Stimulated activated CD4-positive, alpha-beta T cell treated with anti-CD3 and anti-CD28 coated beads, TNF-alpha, amount 100 ng/mL, for 48 hours (primary cell): ENCODE data around the gene MCF2L2.

Source experiments
- DNase-seq, 3 donors: peaks; one replicate each; pipeline ENCODE4 v3.0.0-alpha.2; 2020; ENCODE audit warnings: low read depth in 3 of 3

Gene MCF2L2

DNA sequence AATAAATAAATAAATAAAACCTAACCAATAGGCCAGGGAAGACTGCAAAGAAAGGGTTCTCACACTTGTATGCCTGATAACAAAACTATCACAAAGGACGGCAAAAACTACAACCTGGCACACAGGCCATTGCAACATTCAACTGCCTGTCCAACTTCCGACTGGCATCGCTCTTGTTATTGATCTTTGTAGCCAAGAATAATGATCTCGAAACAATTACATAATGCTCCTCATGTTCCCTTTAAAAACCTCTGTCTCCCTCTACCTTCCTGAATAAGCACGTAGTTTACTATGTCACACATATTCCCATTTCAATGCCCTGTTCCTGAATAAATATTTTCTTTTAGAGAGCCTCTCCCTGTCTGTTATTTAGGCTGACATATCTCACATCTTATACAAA is 101.1 kb downstream of the MCF2L2 start:
- no peak for DNase-seq

DNA sequence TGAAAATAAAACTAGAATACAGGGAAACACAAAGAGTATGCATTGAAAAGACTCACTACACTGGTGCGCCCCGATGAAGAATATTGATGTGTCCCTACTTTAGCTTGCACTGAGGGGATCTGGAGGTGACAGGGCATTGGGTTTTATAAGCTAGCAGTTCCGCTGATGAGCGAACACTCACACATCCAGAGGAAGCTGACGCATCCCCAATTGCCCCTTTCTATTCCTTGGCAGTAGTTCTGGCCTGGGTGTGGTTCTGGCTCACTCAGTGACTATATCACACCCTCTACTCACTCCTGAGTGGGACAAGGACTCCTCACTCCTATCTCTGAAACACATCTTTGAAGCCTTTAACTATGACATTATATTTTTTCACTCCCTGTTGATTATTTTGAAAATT is 104.3 kb downstream of the MCF2L2 start:
- DNase-seq: no peak

DNA sequence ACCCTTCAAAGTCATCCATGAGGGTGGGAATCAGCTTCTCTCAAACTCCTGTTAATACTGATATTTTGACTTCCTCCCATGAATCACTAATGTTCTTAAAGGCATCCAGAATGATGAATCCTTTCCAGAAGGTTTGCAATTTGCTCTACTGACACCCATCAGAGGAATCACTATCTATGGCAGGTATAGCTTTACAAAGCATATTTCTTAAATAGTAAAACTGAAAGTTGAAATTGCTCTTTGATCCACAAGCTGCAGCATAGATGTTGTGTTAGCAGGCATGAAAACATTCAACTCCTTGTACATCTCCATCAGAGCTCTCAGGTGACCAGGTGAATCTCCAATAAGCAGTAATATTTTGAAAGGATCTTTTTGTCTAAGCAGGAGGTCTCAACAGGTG is 109.0 kb downstream of the MCF2L2 start:
- DNase-seq: no peak

DNA sequence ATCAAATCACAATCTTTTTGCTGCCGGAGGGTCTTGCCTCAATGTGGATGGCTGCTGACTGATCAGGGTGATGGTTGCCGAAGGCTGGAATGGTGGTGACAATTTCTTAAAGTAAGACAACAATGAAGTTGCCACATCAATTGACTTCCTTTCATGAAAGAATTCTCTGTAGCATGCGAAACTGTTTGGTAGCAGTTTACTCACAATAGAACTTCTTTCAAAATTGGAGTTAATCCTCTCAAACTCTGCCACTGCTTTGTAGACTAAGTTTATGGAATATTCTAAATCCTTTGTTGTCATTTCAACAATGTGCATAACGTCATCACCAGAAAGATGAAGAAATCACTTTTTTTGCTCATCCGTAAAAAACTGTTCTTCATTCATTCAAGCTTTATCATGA is 109.5 kb downstream of the MCF2L2 start:
- DNase-seq: no peak

DNA sequence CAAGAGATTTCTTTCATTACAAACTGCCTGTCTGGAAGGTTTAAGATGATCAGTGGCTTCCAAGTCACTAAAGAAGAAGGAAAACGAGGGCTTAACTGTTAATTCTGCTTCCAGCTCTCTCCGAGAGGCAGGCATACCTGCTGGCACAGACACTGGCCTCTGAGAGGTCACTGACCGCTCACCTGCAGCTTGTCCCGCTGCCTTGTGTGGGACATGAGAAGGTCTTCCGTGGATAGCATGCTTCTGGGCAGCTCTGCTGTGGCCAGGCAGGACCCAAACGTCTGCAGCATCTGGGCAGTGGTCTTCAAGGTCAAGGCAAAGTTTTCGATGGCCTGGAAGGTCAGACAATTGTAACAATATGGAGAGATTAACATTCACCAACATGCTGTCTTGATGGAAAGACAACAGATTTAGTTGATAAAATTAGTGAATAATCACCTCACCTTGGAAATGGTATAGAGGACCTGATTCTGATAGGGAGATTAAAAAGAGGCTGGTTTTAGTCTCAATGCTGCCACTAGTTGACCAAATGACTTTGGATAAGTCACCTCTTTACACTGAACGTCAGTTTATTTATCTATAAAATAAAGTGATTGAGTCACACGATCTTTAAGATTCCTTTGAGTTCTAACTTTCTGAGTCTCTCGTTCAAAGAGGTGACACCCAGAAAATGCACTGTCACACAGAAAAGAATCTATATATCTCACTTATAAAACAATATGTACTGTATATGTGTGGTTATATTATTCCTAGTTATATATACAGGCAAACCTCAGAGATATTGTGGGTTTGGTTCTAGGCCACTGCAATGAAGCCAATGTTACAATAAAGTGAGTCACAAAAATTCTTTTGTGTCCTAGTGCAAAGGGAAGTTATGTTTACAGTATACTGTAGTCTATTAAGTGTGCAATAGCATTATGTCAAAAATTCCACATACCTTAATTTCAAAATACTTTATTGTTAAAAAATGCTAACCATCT is 110.2 kb downstream of the MCF2L2 start:
- no peak for DNase-seq

DNA sequence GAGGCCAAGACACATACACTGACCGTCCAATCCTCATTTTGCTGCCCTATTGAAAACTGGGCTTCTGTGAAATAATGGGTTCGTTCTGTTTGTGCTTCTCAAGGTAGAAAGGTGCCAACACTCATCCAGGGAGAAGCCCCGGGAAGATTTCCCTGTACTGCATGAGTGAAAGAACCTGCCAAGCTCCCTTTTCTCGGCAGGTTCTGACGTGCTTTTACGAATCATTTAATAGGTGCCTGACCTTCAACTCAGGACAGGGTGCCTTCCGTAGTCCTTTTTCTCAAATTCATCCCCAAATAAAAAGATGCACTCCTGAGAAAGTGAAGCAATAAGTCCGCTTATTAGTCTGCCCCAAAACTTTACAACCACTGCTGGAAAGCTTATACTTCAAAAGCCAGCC is 111.1 kb downstream of the MCF2L2 start:
- DNase-seq: no peak

DNA sequence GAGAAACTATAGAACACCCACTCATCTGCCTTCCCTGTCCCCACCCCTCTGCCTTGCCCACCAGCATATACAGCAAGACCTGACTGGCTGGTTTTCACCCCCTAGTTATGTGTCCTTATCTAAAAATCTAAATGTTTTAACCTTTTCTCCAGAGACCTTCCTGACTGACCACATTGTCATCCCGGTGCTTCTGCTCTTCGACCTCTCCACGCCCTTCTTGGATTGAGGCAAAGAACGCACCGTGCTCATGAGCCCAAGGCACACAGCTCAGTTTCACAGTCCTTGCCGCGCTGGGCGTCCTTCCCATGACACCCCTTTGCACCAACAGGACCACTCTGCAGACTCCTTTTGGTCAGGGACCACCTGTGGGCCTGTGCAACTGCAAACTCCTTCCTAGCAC is 112.7 kb downstream of the MCF2L2 start:
- DNase-seq: no peak

DNA sequence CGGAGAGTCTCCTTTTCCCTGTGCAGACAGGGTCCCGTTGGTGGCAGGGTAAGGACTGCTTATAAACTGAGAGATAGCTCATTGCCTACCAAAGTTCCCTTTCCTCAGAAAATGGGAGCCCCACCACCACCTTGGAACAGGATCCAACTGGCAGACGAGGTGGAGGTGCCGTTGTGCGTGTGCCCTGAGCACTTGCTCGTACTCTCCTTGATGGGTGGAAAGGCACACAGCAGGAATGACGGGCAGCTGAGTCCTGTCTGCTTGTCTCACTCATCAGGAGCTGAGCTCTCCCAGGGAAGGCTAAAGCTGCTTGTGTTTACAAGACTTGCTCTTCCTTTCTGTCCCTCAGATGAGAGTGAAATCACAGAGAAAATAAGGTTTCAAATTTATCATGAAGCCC is 114.7 kb downstream of the MCF2L2 start:
- DNase-seq: no peak

DNA sequence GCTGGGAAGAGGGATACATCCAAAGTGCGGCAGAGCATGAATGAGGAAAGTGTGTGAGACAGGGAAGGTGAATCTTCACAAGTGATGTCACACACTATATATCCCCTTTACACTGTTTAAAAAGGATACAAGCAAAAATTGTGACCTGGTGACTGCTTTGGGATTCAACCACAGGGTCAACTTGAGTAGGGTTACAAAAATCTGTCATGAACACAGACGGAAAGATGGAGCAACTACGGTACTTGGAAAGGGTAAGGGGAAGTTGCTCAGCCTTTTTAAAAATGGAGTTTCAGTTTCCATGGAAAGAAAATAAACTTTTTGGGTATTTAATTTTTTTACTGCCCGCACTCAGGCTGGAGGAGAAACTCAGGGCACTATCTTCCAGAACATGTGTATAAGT is 115.1 kb downstream of the MCF2L2 start:
- no peak for DNase-seq

DNA sequence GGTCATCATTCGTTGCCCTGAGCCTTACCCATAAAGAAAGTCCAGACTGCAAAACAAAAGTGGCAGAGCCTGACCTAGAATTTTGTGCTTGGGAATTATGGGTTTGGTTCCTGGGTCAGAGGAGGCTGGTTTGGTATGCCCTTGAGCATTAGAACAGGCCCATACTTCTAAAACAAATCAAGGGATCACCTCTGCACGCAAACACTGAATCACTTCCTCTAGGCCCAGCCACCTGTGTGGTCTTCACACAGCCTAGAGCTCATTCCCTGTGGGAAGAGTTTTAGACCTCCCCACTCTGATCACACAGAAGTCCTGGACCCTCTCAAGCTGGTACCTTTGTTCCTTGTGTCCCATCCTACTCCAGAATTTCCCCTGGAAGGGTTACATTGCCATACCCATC is 116.0 kb downstream of the MCF2L2 start:
- DNase-seq: no peak

DNA sequence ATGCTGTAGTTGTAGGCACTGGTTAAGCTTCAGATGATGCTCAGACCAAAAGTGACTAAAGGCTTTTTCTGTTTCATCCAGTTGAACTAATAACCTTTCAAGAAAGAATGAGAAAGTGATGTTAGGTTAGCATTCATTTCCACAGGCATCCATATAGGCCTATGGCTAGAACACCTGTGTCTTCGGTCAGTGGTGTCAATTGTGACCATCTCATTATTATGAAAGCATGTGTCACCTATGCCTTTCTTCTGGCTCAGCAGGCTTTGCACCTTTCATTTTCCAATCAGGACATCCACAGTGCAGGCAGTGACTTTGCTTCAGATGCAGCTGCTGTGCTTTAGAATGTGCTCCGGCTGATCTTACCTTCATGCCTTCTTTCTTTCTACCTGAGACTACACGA is 117.5 kb downstream of the MCF2L2 start:
- DNase-seq: no peak

DNA sequence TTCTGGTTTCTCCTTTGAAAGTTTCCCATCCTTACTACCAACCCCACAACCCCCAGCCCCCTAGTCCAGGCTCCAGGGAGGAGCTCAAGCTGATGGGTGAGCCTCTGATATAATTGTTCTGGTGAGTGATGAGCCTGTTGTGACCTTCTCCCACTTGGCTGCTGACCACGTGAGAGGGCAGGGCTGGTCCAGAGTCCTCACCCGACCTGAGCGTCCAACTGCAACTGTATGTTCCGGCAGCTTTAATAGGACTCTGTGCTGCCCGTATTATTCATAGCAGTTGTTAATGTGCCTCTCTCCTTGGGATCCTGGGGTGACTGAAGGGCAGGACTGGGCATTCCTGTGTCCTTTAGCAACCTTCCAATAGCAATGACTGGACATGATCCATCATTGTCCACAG is 119.1 kb downstream of the MCF2L2 start:
- no peak for DNase-seq

DNA sequence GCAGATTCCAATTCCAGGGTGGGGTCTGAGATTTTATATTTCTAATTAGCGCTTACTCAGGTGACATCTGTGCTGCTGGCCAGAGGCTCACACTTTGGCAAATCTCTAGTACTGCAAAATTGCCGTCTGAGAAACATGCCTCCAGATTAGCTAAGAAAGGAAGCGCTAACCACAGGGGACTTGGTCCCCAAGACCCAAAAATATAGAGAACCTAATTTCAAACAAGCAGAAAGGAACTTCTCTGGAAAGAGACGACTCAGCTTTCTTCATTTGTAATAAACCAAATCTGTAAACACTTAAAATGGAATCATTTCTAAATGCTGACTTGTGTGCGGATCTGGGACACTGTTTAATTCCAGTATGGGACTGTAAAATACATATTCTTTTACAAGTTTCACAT is 119.7 kb downstream of the MCF2L2 start:
- no peak for DNase-seq

DNA sequence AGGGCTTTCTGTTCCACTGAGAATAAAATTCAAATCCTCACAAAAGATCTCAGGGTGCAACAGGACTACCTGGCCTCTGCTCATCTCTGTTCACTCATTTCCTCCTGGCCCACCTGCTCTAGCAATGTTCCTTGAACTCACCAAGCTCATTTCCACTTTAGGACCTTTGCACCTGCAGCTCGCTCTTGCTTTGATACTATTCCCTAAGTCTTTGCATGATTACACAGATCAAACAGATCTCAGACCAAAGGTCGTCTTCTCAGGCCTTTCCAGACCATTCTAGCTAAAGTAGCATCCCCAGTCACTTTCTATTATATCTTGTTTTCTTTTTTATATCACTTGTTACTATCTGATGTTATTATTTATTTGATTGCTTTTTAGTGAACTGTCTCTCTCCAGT is 120.7 kb downstream of the MCF2L2 start:
- no peak for DNase-seq

DNA sequence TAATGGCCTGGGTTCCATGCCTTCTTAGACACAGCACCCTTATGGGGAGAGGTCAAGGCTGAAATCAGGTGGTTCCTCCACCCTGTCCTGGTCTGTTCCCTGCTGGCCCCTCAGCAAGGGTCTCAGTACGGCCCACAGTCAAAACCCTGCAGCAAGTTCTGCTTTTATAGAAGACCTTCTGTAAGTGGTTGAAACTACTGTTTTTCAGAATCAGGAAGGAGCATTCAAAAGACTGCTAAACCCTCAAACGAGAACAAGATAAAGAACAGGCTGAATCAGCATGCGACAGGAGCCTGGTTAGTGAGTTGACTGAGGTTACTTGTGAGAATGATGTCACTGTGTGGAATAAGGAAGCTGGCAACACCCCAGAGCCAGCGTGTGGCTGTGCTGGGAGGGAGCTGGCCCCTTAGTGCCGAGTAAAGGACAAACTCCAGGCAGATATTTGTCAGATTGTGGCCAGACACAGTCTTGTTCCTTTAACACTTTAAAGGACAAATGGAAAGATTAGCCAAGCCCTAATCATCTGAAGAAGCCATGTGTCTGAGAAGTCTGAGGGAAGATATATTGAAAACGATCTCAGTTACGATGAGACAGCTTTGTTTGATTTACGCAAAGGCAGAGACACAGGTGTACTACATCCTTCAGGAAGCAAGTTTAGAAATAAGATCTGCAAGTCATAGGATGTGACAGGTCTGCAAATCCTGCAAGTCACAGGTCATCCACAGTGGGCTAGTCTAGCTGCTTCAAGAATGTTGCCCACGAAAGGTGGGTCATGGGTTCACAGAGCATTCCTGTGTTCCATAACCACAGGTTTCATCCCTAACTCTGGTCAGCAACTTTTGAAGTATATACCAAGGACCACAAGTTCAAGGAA is 121.4 kb downstream of the MCF2L2 start:
- peak; percentile 18 to 42 (median 20) for DNase-seq

DNA sequence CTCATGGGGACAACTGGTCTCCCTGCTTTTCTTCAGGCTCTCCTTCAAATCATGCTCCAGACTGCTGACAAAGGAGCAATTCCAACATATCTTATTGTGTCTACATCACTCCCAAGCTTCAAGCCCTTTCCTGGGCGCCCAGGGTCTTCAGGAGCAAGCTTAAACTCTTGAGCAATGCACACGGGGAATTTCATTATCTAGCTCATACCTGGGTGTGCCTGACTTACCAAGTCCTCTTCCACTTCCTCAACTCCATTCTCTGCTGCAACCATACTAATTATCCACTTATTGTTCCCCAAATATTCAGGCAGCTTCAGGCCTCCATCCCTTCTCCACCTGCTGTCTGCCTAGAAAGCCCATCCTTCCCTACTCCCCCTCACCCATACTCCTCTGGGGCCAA is 124.7 kb downstream of the MCF2L2 start:
- no peak for DNase-seq

DNA sequence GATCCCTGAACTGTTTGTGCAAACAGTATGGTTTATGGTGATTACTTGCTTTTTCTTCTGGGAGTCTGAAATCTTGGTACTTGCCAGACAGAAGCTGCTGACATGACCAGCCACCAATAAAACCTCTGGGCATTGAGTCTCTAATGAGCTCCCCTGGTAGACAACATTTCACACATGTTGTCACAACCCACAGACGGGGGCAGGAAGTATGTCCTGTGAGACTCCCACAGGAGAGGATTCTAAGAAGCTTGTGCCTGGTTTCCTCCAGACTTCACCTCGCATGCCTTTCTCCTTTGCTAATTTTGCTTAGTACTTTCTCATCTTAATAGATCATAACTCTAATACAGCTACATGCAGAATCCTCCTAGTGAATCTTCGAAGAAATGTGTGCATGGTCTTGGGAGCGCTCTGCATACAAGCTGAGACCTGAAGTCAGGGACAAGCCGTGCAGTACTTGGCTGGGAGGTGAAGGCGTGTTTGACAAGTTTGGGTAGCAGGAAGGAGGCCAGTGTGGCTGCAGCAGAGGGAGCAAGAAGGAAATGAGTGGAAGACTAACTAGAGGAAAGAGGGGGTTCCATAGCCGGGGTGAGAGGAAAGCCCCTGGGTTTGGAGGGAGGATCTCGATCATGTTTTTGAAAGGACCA is 126.4 kb downstream of the MCF2L2 start:
- no peak for DNase-seq

DNA sequence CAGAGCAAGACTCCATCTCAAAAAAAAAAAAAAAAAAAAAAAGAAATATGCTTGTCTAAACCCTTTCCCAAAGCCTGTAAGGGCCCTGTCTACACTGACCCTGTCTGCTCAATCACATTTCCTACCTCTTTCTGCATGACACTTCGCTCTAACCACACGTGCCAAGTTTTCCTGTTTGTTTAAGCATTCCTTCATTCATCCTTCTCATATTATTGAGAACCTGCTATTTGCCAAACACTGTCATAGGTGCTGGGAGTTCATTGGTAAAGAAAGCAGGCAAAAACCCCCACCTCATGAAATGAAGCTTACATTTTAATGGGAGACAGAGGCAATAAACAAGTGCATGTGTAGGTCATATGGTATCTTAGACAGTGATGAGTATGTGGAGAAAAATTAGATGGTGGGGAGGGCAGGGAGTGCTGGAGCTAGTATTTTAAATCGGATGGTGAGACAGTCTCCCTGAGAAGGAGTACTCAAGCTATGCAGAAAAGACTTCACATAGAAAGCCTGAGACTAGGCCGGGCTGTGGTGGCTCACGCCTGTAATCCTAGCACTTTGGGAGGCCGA is 127.3 kb downstream of the MCF2L2 start:
- DNase-seq: no peak

DNA sequence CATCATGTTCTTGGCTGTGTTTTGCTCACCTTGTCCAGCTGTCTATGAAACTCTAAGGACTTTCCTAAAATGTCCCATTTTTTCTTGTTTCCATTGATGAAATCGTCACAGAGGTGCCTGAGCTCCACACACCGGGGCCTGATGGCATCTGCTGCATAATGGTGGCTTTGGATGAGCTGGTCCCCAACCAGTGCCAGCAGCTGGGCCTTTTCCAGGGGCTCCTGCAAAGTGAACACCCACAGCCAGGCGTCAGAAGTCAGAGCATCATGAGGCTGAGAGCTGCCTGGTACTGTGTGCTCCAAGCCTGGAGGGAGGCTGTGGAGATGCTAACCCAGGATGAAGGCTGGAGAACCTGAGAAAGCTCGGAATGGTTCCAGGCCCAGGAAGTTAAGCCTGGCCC is 128.4 kb downstream of the MCF2L2 start:
- no peak for DNase-seq

DNA sequence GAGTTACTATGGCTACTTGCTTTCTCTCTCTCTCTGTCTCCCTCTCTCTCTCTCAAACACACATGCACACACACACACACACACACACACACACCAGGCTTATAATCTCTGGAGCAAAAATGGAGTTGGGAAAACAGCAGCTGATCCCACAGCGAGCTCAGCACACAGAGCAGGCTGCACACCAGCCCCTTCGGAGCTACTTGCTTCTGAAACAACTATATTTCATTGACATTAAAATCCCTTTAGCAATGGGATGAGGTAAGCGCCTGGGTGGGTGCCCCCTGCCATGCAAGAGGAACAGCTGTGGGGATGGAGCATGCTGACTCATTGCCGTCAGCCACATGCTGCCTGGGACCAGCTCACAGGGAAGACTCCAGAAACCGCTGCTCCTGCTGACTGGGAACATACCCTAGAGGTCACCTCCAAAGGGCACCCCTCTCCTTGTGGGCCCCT is 129.7 kb downstream of the MCF2L2 start:
- no peak for DNase-seq

DNA sequence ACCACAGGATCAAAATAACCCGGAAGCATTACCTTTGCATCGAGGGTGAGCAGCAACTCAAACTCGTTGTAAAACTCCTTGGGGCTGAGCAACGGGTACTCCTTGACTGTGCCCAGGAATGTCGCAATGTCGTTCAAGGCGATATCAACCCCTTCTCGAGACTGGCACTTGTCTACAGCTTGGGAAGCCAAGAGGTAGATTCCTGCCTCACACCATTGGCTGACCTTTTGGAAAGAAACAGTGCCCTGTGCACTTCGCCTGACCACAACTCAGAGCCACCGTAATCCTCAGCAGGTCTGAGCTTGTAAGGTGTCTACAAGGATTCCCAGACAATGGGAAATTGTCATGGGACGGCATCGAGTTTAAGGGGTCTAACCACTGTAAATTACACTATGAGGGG is 131.5 kb downstream of the MCF2L2 start:
- DNase-seq: no peak

DNA sequence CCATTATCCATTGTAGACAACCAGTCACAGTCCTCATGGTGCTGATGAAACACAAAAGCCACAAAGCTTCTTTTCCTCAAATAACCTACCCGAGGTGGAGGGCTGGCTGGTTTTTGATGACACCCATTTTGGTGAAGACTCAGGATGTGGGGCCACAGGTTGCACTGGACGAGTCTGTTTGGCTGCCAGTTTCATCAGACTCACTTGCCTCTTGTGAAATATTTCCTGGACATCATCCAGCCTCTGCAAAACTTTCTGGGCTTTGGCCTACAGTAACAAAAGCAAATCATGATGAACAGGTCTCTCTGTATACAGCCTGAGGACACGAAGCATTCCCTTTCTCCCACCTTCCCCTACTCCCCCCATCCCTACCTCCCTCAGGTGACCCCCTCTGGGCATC is 133.2 kb downstream of the MCF2L2 start:
- DNase-seq: no peak
